Upper lobe of right lung (tissue), 1 donor: ENCODE results near the gene PPAN. TPM values are rescaled to one million over a fixed set of nuclear protein-coding genes. Genes with fewer than 3 reads are reported as not detected.

Experiments
- ATAC-seq: fragments of 200-7000 bp; cut with Tn5 transposase; one replicate; pipeline ENCODE4 v1.9.1; 2020; ENCODE audit warnings: mild to moderate bottlenecking, moderate library complexity
- DNase-seq: peaks from one replicate; pipeline ENCODE4 v3.0.0-alpha.2; 2020
- H3K27ac ChIP-seq: fragments of 200-600 bp; one replicate; pipeline ENCODE4 v1.8.0; 2022
- H3K27me3 ChIP-seq: fragments of 200-600 bp; one replicate; pipeline ENCODE4 v1.8.0; 2022; ENCODE audit warnings: mild to moderate bottlenecking
- H3K36me3 ChIP-seq: fragments of 200-600 bp; one replicate; pipeline ENCODE4 v1.8.0; 2022
- H3K4me1 ChIP-seq: fragments of 200-600 bp; one replicate; pipeline ENCODE4 v1.8.0; 2022
- H3K4me3 ChIP-seq: fragments of 200-600 bp; one replicate; pipeline ENCODE4 v1.8.0; 2022; ENCODE audit warnings: mild to moderate bottlenecking
- H3K9me3 ChIP-seq: fragments of 200-600 bp; one replicate; pipeline ENCODE4 v1.8.0; 2022
- intact Hi-C: fragments of 100-400 bp; cut with DNase I; formaldehyde crosslinking; loops from one replicate; pipeline ENCODE4 v1.11.0; 2022
- long read RNA-seq: library from polyadenylated mRNA; unstranded; transcript quantifications from one replicate; pipeline ENCODE4 v2.0.0, GENCODE V29; 2021
- total RNA-seq: library from RNA; stranded (reverse); fragmentation: NEBNext Ultra II Directional; extraction: Animal tissue kit (Norgen Biotek cat#: 25700); gene quantifications from one replicate; pipeline ENCODE4 v1.2.1, GENCODE V29; 2021
- TF ChIP-seq, protein P1 (sequence below): fragments of 200-600 bp; IDR thresholded peaks from one replicate; pipeline ENCODE4 v1.8.0; 2022; ENCODE audit warnings: antibody characterized with exemption
- donor health status: DM: no; HTN: yes; CAD: no; lungs with severe emphysema.

PPAN gene, protein sequence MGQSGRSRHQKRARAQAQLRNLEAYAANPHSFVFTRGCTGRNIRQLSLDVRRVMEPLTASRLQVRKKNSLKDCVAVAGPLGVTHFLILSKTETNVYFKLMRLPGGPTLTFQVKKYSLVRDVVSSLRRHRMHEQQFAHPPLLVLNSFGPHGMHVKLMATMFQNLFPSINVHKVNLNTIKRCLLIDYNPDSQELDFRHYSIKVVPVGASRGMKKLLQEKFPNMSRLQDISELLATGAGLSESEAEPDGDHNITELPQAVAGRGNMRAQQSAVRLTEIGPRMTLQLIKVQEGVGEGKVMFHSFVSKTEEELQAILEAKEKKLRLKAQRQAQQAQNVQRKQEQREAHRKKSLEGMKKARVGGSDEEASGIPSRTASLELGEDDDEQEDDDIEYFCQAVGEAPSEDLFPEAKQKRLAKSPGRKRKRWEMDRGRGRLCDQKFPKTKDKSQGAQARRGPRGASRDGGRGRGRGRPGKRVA
- 35.2 TPM for total RNA-seq
- long read RNA-seq, transcript PPAN-201 (12 exons, 1,657 nt), result major isoform, 52 of 67 reads
- long read RNA-seq, partial matches to known transcripts, result 6 of 67 reads
- long read RNA-seq, other reads (novel, unspliced or antisense), result 5 of 67 reads

DNA sequence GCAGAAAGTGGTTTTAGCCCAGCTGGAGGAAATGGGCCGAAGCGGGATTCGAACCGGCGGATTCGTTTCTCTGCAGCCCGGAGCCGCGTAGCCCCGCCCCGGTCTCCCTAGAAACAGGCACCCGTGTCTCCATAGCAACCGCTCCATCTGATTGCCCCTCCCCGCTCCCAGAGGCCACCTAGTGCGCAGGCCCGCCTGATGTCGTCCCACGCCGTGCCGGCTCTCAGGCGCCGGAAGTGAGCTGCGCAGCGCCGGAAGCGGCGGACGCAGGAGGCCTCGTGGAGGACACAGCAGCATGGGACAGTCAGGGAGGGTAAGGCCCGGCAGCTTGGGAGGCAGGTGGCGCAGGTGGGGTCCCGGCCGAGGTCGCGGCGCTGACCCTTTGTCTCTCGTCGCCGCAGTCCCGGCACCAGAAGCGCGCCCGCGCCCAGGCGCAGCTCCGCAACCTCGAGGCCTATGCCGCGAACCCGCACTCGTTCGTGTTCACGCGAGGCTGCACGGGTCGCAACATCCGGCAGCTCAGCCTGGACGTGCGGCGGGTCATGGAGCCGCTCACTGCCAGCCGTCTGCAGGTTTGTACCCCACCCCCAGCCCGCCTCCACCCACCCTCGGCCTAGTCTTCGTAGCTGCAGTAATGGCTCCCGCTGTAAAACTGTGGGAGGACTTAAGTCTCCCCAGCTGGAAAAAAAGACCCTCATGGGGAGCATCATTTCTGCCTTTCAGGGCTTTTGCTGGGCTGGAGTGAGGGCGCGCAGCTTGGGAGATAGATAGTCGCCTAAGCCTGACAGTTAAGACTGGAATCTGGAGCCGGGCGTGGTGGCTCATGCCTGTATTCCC lies at the start of gene PPAN:
PPAN (plus strand) TSS at position 263 of the 837 bp plus-strand sequence; CDS start at position 296, 33 bp downstream.
- TF ChIP-seq, protein P1, sequence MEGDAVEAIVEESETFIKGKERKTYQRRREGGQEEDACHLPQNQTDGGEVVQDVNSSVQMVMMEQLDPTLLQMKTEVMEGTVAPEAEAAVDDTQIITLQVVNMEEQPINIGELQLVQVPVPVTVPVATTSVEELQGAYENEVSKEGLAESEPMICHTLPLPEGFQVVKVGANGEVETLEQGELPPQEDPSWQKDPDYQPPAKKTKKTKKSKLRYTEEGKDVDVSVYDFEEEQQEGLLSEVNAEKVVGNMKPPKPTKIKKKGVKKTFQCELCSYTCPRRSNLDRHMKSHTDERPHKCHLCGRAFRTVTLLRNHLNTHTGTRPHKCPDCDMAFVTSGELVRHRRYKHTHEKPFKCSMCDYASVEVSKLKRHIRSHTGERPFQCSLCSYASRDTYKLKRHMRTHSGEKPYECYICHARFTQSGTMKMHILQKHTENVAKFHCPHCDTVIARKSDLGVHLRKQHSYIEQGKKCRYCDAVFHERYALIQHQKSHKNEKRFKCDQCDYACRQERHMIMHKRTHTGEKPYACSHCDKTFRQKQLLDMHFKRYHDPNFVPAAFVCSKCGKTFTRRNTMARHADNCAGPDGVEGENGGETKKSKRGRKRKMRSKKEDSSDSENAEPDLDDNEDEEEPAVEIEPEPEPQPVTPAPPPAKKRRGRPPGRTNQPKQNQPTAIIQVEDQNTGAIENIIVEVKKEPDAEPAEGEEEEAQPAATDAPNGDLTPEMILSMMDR, result no peak
- intact Hi-C loops, result loop anchor here (10.0 kb wide), 1 partner anchor 182 kb away; no protein-coding TSS in a partner anchor

DNA sequence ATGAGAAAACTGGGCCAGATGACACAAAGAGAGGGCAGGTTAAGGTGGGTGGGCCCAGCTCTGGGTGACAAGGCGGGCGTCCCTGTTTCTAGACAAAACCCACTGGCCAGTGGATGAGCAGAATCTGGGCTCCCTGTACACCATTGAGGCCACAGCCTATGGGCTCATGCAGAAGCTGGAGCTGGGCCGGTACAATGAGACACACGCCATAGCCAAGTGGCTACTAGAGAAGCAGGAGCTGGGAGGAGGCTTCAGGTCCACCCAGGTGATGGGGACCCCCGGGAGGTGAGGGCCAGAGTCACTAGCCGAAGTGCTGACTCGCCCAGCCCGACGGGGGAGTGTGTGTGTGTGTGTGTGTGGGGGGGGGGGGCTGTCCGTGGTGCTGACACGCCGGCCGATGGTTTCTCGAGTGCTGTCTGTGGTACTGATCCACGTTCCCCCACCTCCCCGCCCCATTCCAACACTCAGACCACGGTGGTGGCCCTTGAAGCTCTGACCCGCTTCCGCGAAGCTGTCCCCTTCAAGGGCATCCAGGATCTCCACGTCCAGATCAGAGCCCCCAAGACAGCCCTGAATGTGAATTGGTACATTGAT lies 44.3 kb upstream of the PPAN start:
- H3K4me3 ChIP-seq, result no peak overlapping the region
- ATAC-seq (no peak), DNase-seq (no peak)
- intact Hi-C loops, result no loop called here
- H3K4me1 ChIP-seq, result no peaks in the 10 kb centered on the region
- H3K27ac ChIP-seq, result no peak overlapping the region
- peaks cover 4% of the 10 kb centered on the region for H3K27me3 ChIP-seq
- no peaks in the 10 kb centered on the region for H3K36me3 ChIP-seq
- H3K9me3 ChIP-seq, result no peaks in the 10 kb centered on the region
- TF ChIP-seq, protein P1, result no peak

More for the DNA sequence above, at the start of gene PPAN:
- H3K27me3 ChIP-seq, result no peaks in the 10 kb centered on the region
- peaks cover 41% of the 10 kb centered on the region for H3K36me3 ChIP-seq
- H3K27ac ChIP-seq, result peak within 1 kb of the TSS; percentile 87
- DNase-seq (peak; percentile 98), ATAC-seq (peak; percentile 97)
- peaks cover 18% of the 10 kb centered on the region for H3K4me1 ChIP-seq
- H3K4me3 ChIP-seq, result peak within 1 kb of the TSS; percentile 94
- no peaks in the 10 kb centered on the region for H3K9me3 ChIP-seq

DNA sequence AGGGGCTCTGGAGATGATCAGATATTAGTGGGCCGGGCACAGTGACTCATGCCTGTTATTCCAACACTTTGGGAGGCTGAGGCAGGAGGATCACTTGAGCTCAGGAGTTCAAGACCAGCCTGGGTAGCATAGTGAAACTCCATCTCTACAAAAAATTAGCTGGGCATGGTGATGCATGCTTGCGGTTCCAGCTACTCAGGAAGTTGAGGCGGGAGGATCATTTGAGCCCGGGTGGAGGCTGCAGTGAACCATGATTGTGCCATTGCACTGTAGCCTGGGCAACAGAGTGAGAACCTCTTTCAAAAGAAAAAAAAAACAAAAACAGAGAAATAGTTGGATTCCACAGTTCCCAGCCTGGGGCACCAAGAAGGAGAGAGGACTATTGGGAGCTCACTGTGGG lies 38.0 kb upstream of the PPAN start:
- intact Hi-C loops, result no loop called here
- no peaks in the 10 kb centered on the region for H3K9me3 ChIP-seq
- no peak overlapping the region for H3K4me3 ChIP-seq
- H3K4me1 ChIP-seq, result no peaks in the 10 kb centered on the region
- no peak overlapping the region for H3K27ac ChIP-seq
- TF ChIP-seq, protein P1, result no peak
- no peak for ATAC-seq
- DNase-seq, result no peak
- no peaks in the 10 kb centered on the region for H3K36me3 ChIP-seq
- no peaks in the 10 kb centered on the region for H3K27me3 ChIP-seq

DNA sequence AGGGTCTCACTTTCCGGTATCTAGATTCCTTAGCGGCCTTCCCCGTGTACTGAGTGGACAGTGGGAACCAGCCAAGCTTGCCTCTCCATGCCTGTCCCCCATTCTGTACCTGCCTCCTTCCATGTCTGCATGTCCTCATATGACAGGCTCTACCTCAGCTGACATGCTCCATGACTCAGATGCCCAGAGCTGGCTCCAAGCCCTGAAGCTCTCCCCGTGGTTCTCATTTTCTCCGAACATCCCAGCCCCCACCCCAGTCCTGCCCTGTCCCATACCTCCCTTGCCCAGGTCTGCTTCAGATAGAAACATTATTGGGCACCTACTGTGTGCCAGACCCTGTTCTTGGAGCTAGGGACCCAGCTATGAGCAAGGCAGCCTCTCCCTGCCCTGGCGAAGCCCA lies 37.1 kb upstream of the PPAN start:
- H3K27ac ChIP-seq, result no peak overlapping the region
- H3K36me3 ChIP-seq, result no peaks in the 10 kb centered on the region
- DNase-seq, result no peak
- no peaks in the 10 kb centered on the region for H3K9me3 ChIP-seq
- H3K4me1 ChIP-seq, result no peaks in the 10 kb centered on the region
- TF ChIP-seq, protein P1, result no peak
- no peak overlapping the region for H3K4me3 ChIP-seq
- intact Hi-C loops, result no loop called here
- no peak for ATAC-seq
- H3K27me3 ChIP-seq, result no peaks in the 10 kb centered on the region

DNA sequence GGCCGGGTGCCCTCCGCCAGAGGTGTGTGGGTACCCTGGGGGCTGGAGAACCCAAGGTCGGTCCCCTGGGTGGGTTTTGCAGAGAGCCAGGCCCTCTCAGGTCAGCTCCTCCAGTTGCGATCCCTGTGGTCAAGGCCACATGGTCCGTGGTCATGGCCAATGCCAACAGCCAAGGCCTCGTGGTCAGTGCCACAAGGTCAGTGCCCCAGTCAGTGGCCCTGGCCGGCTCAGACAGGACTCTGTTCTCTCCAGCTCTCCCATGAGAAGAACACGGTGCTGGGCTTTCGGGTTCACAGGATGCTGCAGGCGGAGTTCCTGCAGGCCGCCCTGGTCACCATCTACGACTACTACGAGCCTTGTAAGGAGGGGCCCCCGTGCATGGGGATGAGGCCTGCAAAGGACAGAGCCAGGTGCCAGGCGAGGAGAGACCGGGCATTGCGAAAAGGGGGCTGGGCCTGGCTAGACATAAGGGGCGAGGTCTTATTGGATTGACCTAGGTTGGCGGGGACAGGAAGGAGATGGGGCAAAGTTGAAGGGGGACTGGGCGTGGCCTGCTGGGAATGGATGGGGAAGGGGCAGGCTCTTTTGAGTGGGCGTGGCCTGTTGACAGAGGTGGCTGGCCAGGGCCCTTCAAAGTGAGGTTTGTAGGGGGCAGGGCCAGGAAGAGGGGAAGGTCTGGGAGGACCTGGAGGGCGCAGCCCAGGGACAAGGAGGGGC lies 35.3 kb upstream of the PPAN start:
- ATAC-seq, result no peak
- DNase-seq, result no peak
- no peaks in the 10 kb centered on the region for H3K36me3 ChIP-seq

More for the DNA sequence above, 35.3 kb upstream of the PPAN start:
- no peak overlapping the region for H3K27ac ChIP-seq
- TF ChIP-seq, protein P1, result no peak
- H3K9me3 ChIP-seq, result no peaks in the 10 kb centered on the region
- intact Hi-C loops, result no loop called here
- no peak overlapping the region for H3K4me3 ChIP-seq
- H3K27me3 ChIP-seq, result no peaks in the 10 kb centered on the region
- no peaks in the 10 kb centered on the region for H3K4me1 ChIP-seq
